GM19395 (cell line): ENCODE measurements around the gene TCF12.
"Not testable (repeated sequence)": the region's sequence is repeated elsewhere in the genome, so short reads cannot be mapped to it uniquely, and the experiment has no call there.

Experiments used
- ATAC-seq: cut with Tn5 transposase; IDR thresholded peaks from one replicate; pipeline ENCODE4 v1.9.1; 2021; ENCODE audit warnings: mild to moderate bottlenecking, moderate library complexity; ENCODE audit not compliant: unreplicated experiment

The TCF12 gene

DNA sequence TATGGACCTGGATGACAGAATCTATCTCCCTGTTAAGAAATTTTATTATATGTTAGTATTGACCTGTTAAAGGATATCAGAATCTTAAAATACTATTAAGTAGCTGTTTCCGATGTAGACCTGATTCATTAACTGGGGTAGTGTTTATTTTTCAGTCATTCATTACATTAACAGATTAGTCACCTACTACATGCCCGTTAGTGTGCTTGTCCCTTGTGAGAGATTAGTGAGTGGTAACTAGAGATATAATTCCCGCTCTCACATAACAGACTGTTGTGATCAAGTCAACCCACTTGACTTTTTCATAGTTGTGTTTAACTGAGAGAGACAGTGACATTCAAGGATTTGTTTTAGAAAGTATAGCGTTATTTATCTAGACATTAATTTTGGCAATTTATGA, 166.8 kb downstream of the TCF12 start:
- no peak for ATAC-seq

DNA sequence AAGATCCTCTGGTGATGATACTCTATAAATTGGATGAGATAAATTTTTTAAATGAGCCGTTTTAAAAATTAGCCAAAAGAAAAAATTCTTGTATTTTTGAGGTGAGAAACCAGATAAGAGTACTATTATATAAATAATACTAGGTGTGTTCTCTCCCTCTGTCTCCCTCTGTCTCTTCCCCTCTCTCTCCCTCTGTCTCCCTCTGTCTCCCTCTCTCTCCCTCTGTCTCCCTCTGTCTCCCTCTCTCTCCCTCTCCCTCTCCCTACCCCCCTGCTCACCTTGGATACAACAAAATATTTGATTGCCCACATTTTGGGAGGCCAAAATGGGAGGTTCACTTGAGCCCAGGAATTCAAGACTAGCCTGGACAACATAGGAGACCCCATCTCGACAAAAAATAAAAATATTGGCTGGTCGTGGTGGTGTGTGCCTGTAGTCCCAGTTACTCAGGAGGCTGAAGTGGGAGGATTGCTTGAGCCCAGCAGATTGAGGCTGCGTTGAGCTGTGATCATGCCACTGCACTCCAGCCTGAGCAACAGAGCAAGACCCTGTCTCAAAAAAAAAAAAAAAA, 168.5 kb downstream of the TCF12 start:
- ATAC-seq = no peak

GRCh38 chr15:57089815-57090495, 171.5 kb downstream of the TCF12 start:
- no peak for ATAC-seq

DNA sequence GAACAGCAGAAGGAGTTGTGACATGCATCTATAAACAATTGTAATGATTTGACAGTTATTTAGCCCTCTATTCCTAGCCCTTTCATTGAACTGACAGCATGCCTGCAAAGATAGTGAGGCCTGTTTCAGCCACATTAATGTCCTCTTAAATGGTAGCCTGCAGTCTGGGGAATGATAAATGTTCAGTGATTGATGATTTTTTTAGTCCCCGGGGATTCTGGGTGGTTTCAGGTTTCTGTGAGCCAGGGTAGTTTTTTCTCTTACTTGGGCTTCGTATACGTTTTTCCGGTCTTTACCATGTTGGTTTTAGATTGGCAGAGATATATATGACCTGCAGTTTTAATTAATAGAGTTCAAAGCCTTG, 172.0 kb downstream of the TCF12 start:
- no peak for ATAC-seq

DNA sequence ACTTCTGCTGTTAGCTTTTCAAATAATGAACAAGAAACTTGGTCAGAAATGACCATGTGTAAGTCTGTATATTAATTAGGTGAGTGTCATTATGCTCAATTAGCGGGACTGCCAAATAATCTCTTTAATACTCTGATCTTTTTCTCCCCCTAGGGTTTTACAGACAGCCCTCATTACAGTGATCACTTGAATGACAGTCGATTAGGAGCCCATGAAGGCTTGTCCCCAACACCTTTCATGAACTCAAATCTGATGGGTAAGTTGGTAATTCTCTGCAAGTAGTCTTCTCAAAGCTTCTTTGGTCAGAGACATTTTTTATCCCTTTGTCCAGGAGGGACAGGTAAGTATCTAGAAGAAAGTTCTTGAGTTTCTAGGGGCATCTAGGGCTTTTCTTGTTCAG, 173.2 kb downstream of the TCF12 start:
- no peak for ATAC-seq

- ATAC-seq = no peak
These were observed 173.8 kb downstream of the TCF12 start for GRCh38 chr15:57092252-57092651.

DNA sequence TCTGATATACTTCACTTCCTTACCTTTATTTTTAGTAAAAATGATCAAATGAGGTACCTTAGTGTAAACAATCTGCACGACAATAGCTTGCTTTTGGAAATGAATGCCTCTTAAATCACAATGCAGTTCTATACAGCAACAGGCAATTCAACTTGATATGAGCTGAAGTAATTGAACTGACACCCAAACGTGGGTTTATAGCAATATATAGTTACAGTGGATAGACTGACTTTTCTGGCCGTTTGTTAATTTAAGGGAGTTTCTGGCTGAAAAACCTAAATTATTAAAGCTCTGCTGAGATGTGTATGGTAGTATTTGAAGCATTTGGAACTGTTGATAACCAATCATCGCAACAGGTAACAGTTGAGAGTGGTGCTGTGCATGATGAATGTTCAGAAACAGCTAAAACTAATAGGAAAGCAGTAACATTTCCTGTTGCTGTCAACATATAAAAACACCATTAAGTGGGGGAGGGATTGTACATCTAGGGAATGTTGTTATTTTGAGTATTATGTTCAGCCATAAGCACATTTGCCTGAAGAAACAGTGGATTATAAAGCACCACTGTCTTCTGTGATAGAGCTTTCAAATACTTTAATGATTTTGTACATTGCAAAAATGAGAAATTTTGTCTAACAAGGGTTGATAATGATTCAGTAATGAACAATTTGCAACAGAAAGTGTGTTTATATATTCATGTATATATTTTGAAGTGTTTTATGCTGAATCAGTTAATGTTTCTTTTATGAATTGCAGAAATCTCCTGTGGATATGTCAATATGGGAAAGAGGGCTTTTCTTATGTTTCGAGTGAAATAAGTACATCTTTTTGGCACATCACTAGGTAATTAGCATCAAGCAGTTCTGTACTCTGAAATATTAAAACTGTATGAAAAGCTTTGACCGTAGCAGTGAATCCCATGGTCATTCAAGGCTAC, 176.1 kb downstream of the TCF12 start:
- ATAC-seq = no peak

GRCh38 chr15:57095896-57096295, 177.5 kb downstream of the TCF12 start:
- ATAC-seq = no peak

GRCh38 chr15:57097246-57097645, 178.8 kb downstream of the TCF12 start:
- ATAC-seq = no peak

DNA sequence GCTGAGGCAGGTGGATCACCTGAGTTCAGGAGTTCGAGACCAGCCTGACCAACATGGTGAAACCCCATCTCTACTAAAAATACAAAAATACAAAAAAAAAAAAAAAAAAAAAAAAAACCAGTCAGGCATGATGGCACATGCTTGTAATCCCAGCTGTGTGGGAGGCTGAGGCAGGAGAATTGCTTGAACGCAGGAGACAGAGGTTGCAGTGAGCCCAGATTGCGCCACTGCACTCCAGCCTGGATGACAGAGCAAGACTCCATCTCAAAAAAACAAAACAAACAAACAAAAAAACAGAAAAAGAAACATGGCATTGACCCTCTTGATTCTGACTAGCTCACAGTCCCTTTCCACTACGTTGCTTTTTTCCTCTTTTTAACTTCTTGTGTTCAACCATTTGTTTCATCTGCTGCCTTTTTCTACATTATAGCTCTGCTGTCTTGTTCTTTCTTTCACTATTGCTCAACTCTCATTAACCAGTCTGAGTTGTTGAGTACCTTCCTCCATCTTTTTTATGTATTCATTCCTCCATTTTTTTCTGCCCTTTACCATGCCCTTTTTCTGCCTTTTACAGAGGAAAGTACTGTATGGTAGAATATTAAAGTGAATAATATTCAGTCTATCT, 179.6 kb downstream of the TCF12 start:
- ATAC-seq = not testable (repeated sequence)

DNA sequence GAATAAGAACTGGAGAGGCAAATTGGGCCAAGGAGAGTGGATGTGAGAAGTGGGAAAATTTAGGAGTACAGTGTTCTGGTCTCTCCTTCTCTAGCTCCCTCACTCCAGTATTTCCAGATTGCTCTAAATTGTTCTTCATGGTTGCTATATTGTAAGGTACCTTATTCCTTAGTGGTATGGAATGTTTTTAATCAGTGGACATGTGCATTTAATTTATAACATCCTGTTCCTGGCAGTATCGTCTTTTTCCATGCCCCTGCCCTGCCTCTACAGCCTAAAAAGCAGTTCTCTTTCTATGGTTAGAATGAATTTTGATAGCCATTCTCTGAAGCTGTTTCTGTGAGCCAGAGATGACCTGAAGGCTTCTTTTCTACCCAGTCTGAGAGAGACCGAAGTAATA, 180.5 kb downstream of the TCF12 start:
- no peak for ATAC-seq

GRCh38 chr15:57100136-57100539, 181.7 kb downstream of the TCF12 start:
- ATAC-seq = peak; percentile 63

DNA sequence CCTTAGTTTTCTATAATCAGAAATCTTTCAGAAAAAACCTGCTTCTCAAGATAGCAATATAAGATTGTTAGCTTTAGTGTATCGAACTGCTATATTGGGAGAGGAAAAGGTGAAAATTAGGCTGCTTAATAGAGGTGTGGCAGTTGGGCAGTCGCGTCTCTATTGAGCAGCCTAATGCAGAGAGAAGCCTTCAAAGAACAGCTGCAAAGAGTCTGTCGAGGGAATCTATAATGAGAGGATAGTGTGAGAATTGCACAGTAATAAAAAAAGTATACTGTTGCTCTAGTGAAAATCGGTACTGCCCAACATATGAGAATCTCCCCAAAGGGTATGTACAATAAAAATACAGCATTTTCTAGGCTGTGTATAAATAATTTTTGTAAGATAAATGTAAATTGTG, 184.4 kb downstream of the TCF12 start:
- no peak for ATAC-seq

- ATAC-seq = no peak
These were observed 189.9 kb downstream of the TCF12 start for GRCh38 chr15:57108296-57108695.

DNA sequence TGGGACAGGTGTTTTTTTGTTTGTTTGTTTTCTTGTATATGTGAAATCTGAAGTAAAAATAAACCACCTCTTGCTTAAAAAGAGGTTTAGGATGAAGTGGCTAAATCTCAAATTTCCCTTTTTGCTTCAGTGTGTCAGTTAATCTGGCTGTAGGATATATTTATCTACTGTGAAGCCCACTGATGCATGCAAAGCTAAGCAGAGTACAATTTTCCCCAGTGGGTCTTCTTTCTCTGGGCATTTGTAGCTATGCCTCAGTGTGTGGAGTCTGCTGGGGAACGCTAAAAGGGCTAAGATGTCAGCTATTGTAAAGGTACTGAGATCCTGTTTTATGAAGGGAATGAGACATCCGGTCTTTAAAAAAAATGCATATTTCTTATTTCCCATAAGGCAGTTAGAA, 190.6 kb downstream of the TCF12 start:
- no peak for ATAC-seq

- no peak for ATAC-seq
These were observed 192.6 kb downstream of the TCF12 start for GRCh38 chr15:57111002-57111401.

- no peak for ATAC-seq
These were observed 193.7 kb downstream of the TCF12 start for GRCh38 chr15:57112178-57112577.

- no peak for ATAC-seq
These were observed 195.6 kb downstream of the TCF12 start for GRCh38 chr15:57114070-57114469.

- no peak for ATAC-seq
These were observed 199.8 kb downstream of the TCF12 start for GRCh38 chr15:57118013-57118799.

- no peak for ATAC-seq
These were observed 203.8 kb downstream of the TCF12 start for GRCh38 chr15:57122080-57122840.
